Measurements from ENCODE around the gene C1orf159. TPM values are rescaled to one million over a fixed set of nuclear protein-coding genes. Genes with fewer than 3 reads are reported as not detected.

The C1orf159 gene
- total and polyA plus RNA-seq, 9 of the 15 experiments (the other 6 are each of a cell fraction or from before 2014, with no cell fraction given) = 0.28 to 54.9 (median 10.6) TPM

DNA sequence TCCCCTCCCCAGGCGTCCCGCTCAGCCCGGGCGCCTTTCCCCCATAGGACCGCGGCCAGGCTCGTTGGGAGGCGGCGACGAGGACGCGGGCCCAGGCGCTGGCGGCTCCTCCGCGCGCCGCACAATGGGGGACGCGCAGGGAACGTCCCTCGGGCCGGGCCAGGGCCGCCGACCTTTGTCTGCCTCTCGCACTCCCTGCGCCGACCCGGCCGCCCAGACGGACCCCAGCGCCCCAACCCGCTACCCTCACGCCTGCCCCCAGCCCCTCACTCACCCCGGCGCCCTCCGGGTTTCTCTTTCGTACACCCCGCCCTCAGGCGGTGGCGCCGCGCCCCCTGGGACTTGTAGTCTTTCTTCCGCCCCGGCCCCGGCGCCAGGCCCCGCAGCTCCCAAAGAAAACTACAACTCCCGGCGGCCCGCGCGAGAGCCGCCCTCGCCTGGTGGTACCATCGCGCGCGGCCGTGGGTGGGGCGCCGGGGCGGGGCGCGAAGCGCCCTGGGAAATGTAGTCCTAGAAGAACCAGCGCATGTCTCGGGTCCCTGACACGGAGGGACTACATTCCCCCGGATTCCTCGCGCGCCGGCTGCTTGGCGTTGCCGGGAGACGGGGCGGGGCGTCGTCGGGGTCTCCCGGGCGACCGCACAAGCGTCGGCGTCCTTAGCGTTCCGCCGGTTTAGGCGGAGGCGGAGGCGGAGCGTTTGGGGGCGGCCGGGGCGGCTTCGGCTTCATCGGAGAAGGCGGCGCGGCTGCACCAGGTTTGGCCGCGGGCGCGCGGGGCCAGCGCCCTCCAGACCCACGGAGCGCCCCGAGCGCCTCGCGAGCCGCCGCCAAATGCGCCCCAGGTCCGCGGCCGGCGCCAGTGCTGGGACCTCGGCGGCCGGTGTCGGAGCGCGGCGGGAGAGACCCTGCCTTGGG lies at the start of gene C1orf159 (continued):
- no peak for TF ChIP-seq ZNF224 (CRISPR knock-in tag; IDR thresholded peaks at IDR 0.05)
- TF ChIP-seq, protein P1, sequence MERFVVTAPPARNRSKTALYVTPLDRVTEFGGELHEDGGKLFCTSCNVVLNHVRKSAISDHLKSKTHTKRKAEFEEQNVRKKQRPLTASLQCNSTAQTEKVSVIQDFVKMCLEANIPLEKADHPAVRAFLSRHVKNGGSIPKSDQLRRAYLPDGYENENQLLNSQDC (CRISPR knock-in tag; IDR thresholded peaks at IDR 0.05) = no peak
- TF ChIP-seq MCM7 (IDR thresholded peaks at IDR 0.05) = no peak
- TF ChIP-seq, protein P2, sequence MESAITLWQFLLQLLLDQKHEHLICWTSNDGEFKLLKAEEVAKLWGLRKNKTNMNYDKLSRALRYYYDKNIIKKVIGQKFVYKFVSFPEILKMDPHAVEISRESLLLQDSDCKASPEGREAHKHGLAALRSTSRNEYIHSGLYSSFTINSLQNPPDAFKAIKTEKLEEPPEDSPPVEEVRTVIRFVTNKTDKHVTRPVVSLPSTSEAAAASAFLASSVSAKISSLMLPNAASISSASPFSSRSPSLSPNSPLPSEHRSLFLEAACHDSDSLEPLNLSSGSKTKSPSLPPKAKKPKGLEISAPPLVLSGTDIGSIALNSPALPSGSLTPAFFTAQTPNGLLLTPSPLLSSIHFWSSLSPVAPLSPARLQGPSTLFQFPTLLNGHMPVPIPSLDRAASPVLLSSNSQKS (CRISPR knock-in tag; IDR thresholded peaks at IDR 0.05) = no peak
- peak; percentile 98 for TF ChIP-seq BMI1 (IDR thresholded peaks at IDR 0.05; ENCODE audit: low read length)
- no peak for TF ChIP-seq NBN (IDR thresholded peaks at IDR 0.05; ENCODE audit: low read depth)
- no peak for TF ChIP-seq HEY1 (CRISPR knock-in tag; IDR thresholded peaks at IDR 0.05; ENCODE audit: borderline replicate concordance)
- no peak for TF ChIP-seq RAD21 (CRISPR knock-in tag; conservative IDR thresholded peaks at IDR 0.05 in 1 of 2, IDR thresholded peaks at IDR 0.05 in 1 of 2)
- TF ChIP-seq ZNF274 (IDR thresholded peaks at IDR 0.05; ENCODE audit: borderline replicate concordance, low read depth, low read length) = no peak
- TF ChIP-seq NR4A1 (CRISPR knock-in tag; IDR thresholded peaks at IDR 0.05) = no peak
- peak; percentile 85 for TF ChIP-seq NR4A1 (tag; IDR thresholded peaks at IDR 0.05)
- TF ChIP-seq POLR3A (IDR thresholded peaks at IDR 0.05; ENCODE audit: borderline replicate concordance, extremely low read depth, insufficient read depth, insufficient read length) = no peak
- TF ChIP-seq PCBP1 (IDR thresholded peaks at IDR 0.05; ENCODE audit: low read depth, low read length, poor library complexity, severe bottlenecking) = peak; percentile 86
- peak; percentile 98 to 99 for TF ChIP-seq SIN3A (IDR thresholded peaks at IDR 0.05; ENCODE audit: borderline replicate concordance in 2 of 2, control insufficient read depth in 1 of 2, low read depth in 2 of 2, low read length in 2 of 2)
- no peak for TF ChIP-seq TAF15 (IDR thresholded peaks at IDR 0.05; ENCODE audit: low read depth, low read length)
- peak; percentile 34; the same call in 1 of the 2 replicates for TF ChIP-seq RNF2 (IDR thresholded peaks at IDR 0.05)
- TF ChIP-seq ZNF785 (CRISPR knock-in tag; IDR thresholded peaks at IDR 0.05) = no peak
- no peak for TF ChIP-seq CEBPG (CRISPR knock-in tag; IDR thresholded peaks at IDR 0.05)
- TF ChIP-seq CEBPG (tag; conservative IDR thresholded peaks at IDR 0.05 in 1 of 2, IDR thresholded peaks at IDR 0.05 in 1 of 2) = no peak
- TF ChIP-seq, protein P3, sequence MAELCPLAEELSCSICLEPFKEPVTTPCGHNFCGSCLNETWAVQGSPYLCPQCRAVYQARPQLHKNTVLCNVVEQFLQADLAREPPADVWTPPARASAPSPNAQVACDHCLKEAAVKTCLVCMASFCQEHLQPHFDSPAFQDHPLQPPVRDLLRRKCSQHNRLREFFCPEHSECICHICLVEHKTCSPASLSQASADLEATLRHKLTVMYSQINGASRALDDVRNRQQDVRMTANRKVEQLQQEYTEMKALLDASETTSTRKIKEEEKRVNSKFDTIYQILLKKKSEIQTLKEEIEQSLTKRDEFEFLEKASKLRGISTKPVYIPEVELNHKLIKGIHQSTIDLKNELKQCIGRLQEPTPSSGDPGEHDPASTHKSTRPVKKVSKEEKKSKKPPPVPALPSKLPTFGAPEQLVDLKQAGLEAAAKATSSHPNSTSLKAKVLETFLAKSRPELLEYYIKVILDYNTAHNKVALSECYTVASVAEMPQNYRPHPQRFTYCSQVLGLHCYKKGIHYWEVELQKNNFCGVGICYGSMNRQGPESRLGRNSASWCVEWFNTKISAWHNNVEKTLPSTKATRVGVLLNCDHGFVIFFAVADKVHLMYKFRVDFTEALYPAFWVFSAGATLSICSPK (IDR thresholded peaks at IDR 0.05; ENCODE audit: borderline replicate concordance) = no peak
- TF ChIP-seq, protein P4, sequence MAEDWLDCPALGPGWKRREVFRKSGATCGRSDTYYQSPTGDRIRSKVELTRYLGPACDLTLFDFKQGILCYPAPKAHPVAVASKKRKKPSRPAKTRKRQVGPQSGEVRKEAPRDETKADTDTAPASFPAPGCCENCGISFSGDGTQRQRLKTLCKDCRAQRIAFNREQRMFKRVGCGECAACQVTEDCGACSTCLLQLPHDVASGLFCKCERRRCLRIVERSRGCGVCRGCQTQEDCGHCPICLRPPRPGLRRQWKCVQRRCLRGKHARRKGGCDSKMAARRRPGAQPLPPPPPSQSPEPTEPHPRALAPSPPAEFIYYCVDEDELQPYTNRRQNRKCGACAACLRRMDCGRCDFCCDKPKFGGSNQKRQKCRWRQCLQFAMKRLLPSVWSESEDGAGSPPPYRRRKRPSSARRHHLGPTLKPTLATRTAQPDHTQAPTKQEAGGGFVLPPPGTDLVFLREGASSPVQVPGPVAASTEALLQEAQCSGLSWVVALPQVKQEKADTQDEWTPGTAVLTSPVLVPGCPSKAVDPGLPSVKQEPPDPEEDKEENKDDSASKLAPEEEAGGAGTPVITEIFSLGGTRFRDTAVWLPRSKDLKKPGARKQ (CRISPR knock-in tag; IDR thresholded peaks at IDR 0.05) = no peak
